DND-41 (cell line): ENCODE results near the gene PPP1CC.

Experiments
- ATAC-seq: fragments of 200-7000 bp; cut with Tn5 transposase; 3 replicates; pipeline ENCODE4 v1.9.1; 2021; ENCODE audit warnings: low read depth; ENCODE audit not compliant: insufficient read depth
- DNase-seq: peaks from one replicate; pipeline ENCODE4 v3.0.0-alpha.2; 2020
- H2AFZ ChIP-seq: 2 replicates; pipeline ENCODE4 v1.6.0; 2012; ENCODE audit warnings: low read depth, low read length
- H3K27ac ChIP-seq: 2 replicates; pipeline ENCODE4 v1.5.1; 2012; ENCODE audit warnings: low read length, inconsistent platforms
- H3K27me3 ChIP-seq: fragments of 200-600 bp; sonication (generic); 2 replicates; pipeline ENCODE4 v1.6.0; 2012; ENCODE audit warnings: low read length, mild to moderate bottlenecking, inconsistent platforms; ENCODE audit not compliant: insufficient read depth, poor library complexity
- H3K36me3 ChIP-seq: 2 replicates; pipeline ENCODE4 v1.5.1; 2012; ENCODE audit warnings: low read length, inconsistent platforms; ENCODE audit not compliant: insufficient read depth
- H3K4me1 ChIP-seq: 2 replicates; pipeline ENCODE4 v1.5.1; 2012; ENCODE audit warnings: mild to moderate bottlenecking, low read length; ENCODE audit not compliant: insufficient read depth
- H3K4me2 ChIP-seq: 2 replicates; pipeline ENCODE4 v1.6.0; 2012; ENCODE audit warnings: mild to moderate bottlenecking, moderate library complexity, low read length, inconsistent platforms; ENCODE audit not compliant: insufficient read depth
- H3K4me3 ChIP-seq, 2 experiments: fragments of 200-600 bp in 1 of 2; shearing (Covaris generic) in 1 of 2; 2 replicates each; pipeline ENCODE4 v1.5.1; 2012 to 2016; ENCODE audit warnings: inconsistent platforms in 2 of 2, low read length in 2 of 2, mild to moderate bottlenecking in 2 of 2, low read depth in 1 of 2, moderate library complexity in 1 of 2
- H3K79me2 ChIP-seq: 2 replicates; pipeline ENCODE4 v1.6.0; 2012; ENCODE audit warnings: low read length, inconsistent platforms; ENCODE audit not compliant: insufficient read depth
- H3K9ac ChIP-seq: 2 replicates; pipeline ENCODE4 v1.6.0; 2012; ENCODE audit warnings: low read depth, mild to moderate bottlenecking, inconsistent platforms, low read length, moderate library complexity
- H3K9me3 ChIP-seq: 2 replicates; pipeline ENCODE4 v1.5.1; 2012; ENCODE audit warnings: low read length, moderate library complexity, mild to moderate bottlenecking, inconsistent platforms; ENCODE audit not compliant: insufficient read depth, severe bottlenecking
- H4K20me1 ChIP-seq: 2 replicates; pipeline ENCODE4 v1.6.0; 2012; ENCODE audit warnings: low read length; ENCODE audit not compliant: insufficient read depth
- CTCF ChIP-seq: IDR thresholded peaks from 2 replicates; pipeline ENCODE4 v1.5.1; 2012; ENCODE audit warnings: borderline replicate concordance, low read length, moderate library complexity, mild to moderate bottlenecking; ENCODE audit not compliant: poor library complexity, severe bottlenecking; ENCODE audit errors: extremely low read depth
- EZH2 ChIP-seq: IDR thresholded peaks from 3 replicates; pipeline ENCODE4 v1.6.1; 2012; ENCODE audit warnings: borderline replicate concordance, low read depth, mild to moderate bottlenecking, moderate library complexity, low read length, inconsistent platforms; ENCODE audit not compliant: severe bottlenecking

The PPP1CC gene

DNA sequence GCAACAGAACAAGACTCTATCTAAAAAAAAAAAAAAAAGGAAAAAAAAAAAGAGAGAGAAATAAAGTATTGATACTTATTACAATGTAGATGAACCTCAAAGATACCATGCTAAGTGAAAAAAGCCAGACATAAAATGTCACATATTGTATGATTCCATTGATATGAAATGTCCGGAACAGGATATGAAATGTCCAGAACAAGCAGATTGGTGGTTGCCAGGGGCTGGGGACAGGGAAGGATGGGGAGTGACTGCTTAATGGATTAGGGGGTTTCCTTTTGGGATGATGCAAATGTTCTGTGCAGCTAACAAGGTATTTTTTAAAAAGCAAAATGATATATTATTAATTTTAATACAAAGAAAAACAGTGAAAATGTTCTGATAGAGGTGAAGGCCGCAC lies 58.8 kb downstream of the PPP1CC start:
- TF ChIP-seq EZH2 (no peak), CTCF (no peak)
- no peak for ATAC-seq
- Histone ChIP-seq H2AFZ (no peak overlapping the region), H3K4me2 (no peak overlapping the region), H3K27ac (no peak overlapping the region), H3K27me3 (no peaks in the 10 kb centered on the region), H3K79me2 (no peaks in the 10 kb centered on the region; the same call in 1 of the 2 replicates), H3K36me3 (no peaks in the 10 kb centered on the region), H3K4me1 (peaks cover 16% of the 10 kb centered on the region), H3K9ac (no peak overlapping the region), H3K4me3 (no peak overlapping the region), H3K9me3 (no peaks in the 10 kb centered on the region), H4K20me1 (no peaks in the 10 kb centered on the region)
- no peak for DNase-seq

GRCh38 chr12:110680032-110680431 lies 62.7 kb downstream of the PPP1CC start:
- TF ChIP-seq EZH2: no peak
- no peak for TF ChIP-seq CTCF
- Histone ChIP-seq H3K36me3 (no peaks in the 10 kb centered on the region), H3K9me3 (no peaks in the 10 kb centered on the region), H3K4me2 (no peak overlapping the region), H4K20me1 (no peaks in the 10 kb centered on the region), H3K27me3 (no peaks in the 10 kb centered on the region), H2AFZ (no peak overlapping the region), H3K4me3 (no peak overlapping the region), H3K27ac (no peak overlapping the region), H3K79me2 (no peaks in the 10 kb centered on the region), H3K9ac (no peak overlapping the region), H3K4me1 (peaks cover 4% of the 10 kb centered on the region; the same call in 1 of the 2 replicates)
- DNase-seq (no peak), ATAC-seq (no peak)

DNA sequence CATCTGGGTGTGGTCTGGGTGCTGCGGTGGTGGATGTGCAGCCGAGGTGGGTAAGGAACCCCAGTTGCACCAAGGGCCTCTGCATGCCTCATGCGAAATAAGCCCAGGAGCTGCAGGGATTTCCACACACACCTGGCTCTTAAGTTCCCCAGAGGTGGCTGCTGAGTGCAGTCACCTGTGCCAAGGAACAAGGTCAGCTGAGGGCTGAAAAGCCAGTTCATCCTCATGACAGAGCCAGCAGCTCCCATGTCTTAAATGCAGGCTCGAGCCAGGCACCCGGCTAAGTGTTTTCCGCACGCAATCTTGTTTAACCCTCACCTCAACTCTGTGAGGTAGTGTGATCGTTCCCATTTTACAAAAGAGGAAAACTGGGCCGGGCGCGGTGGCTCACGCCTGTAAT lies 63.5 kb downstream of the PPP1CC start:
- Histone ChIP-seq H3K36me3 (no peaks in the 10 kb centered on the region), H3K27me3 (no peaks in the 10 kb centered on the region), H3K9ac (no peak overlapping the region), H3K4me3 (no peak overlapping the region), H3K27ac (no peak overlapping the region), H2AFZ (no peak overlapping the region), H3K79me2 (no peaks in the 10 kb centered on the region), H4K20me1 (no peaks in the 10 kb centered on the region), H3K9me3 (peaks cover 5% of the 10 kb centered on the region), H3K4me2 (no peak overlapping the region), H3K4me1 (peaks cover 4% of the 10 kb centered on the region; the same call in 1 of the 2 replicates)
- DNase-seq (no peak), ATAC-seq (no peak)
- TF ChIP-seq CTCF: no peak
- TF ChIP-seq EZH2: no peak

- TF ChIP-seq EZH2 (no peak), CTCF (no peak)
Observed at GRCh38 chr12:110677982-110678381, 64.7 kb downstream of the PPP1CC start.

More at GRCh38 chr12:110677982-110678381, 64.7 kb downstream of the PPP1CC start:
- H3K27me3 ChIP-seq: no peaks in the 10 kb centered on the region
- H3K4me3 ChIP-seq: no peak overlapping the region
- peaks cover 4% of the 10 kb centered on the region; the same call in 1 of the 2 replicates for H3K4me1 ChIP-seq
- no peaks in the 10 kb centered on the region for H4K20me1 ChIP-seq
- H3K4me2 ChIP-seq: no peak overlapping the region
- no peak overlapping the region for H3K27ac ChIP-seq
- H2AFZ ChIP-seq: no peak overlapping the region
- H3K9ac ChIP-seq: no peak overlapping the region
- no peaks in the 10 kb centered on the region; the same call in 1 of the 2 replicates for H3K36me3 ChIP-seq
- no peak for DNase-seq
- ATAC-seq: no peak
- peaks cover 5% of the 10 kb centered on the region for H3K9me3 ChIP-seq
- no peaks in the 10 kb centered on the region for H3K79me2 ChIP-seq
